AG10803 (cell line): Measurements from ENCODE around the gene FAM120B.

Source experiments
- DNase-seq: peaks from one replicate; pipeline ENCODE4 v3.0.0; 2010; ENCODE audit warnings: low read depth
- H3K4me3 ChIP-seq: 2 replicates; pipeline ENCODE4 v1.5.1; 2011; ENCODE audit warnings: mild to moderate bottlenecking, low read length, control low read depth
- CTCF ChIP-seq: conservative IDR thresholded peaks from 2 replicates; pipeline ENCODE4 v1.5.1; 2011; ENCODE audit warnings: mild to moderate bottlenecking, low read length, control low read depth, inconsistent platforms

Gene FAM120B

GRCh38 chr6:170433163-170434116, 126.9 kb downstream of the FAM120B start:
- no peak for DNase-seq
- TF ChIP-seq CTCF: no peak
- no peak overlapping the region for H3K4me3 ChIP-seq

- no peak overlapping the region for H3K4me3 ChIP-seq
- no peak for TF ChIP-seq CTCF
- no peak for DNase-seq
Observed at GRCh38 chr6:170434117-170434820, 127.7 kb downstream of the FAM120B start.

GRCh38 chr6:170434821-170435155, 128.2 kb downstream of the FAM120B start:
- no peak overlapping the region for H3K4me3 ChIP-seq
- TF ChIP-seq CTCF: no peak
- DNase-seq: no peak

- DNase-seq: no peak
- H3K4me3 ChIP-seq: no peak overlapping the region
- no peak for TF ChIP-seq CTCF
Observed at GRCh38 chr6:170435766-170436165, 129.2 kb downstream of the FAM120B start.

- no peak for DNase-seq
- no peak overlapping the region for H3K4me3 ChIP-seq
Observed at GRCh38 chr6:170436209-170436809, 129.8 kb downstream of the FAM120B start.

GRCh38 chr6:170437719-170438401, 131.3 kb downstream of the FAM120B start:
- no peak for DNase-seq
- TF ChIP-seq CTCF: no peak
- H3K4me3 ChIP-seq: peak overlapping the region; percentile 46

More at GRCh38 chr6:170436209-170436809, 129.8 kb downstream of the FAM120B start:
- no peak for TF ChIP-seq CTCF
